Right renal pelvis (tissue), 4 donors: ENCODE data around the gene SHANK3. TPM values are rescaled to one million over a fixed set of nuclear protein-coding genes. Genes with fewer than 3 reads are reported as not detected.

Experiments used
- DNase-seq, 4 donors: peaks; one replicate each; pipeline ENCODE4 v3.0.0-alpha.2; 2013; ENCODE audit warnings: low read depth in 4 of 4, low spot score in 3 of 4, missing footprints in 1 of 4
- polyA plus RNA-seq, 4 donors: library from polyadenylated mRNA; unstranded; fragments of 120-200 nt; gene quantifications; one replicate each; pipeline ENCODE4 v1.2.1, GENCODE V29; 2013; ENCODE audit not compliant: insufficient read length in 4 of 4

Gene SHANK3
- polyA plus RNA-seq, 4 donors: 13.3 to 23.2 (median 17.4) TPM

GRCh38 chr22:50677493-50678217, 5.0 kb downstream of the SHANK3 start:
- no peak for DNase-seq

- DNase-seq: no peak
Observed at GRCh38 chr22:50678218-50678650, 5.6 kb downstream of the SHANK3 start.

GRCh38 chr22:50678651-50679521, 6.3 kb downstream of the SHANK3 start:
- DNase-seq: no peak

- no peak for DNase-seq
Observed at GRCh38 chr22:50683086-50683993, 10.7 kb downstream of the SHANK3 start.

GRCh38 chr22:50683994-50684371, 11.4 kb downstream of the SHANK3 start:
- no peak for DNase-seq

GRCh38 chr22:50684501-50684900, 11.9 kb downstream of the SHANK3 start:
- DNase-seq: no peak

- no peak for DNase-seq
Observed at GRCh38 chr22:50684986-50685385, 12.4 kb downstream of the SHANK3 start.

- DNase-seq: no peak
Observed at GRCh38 chr22:50686794-50687193, 14.2 kb downstream of the SHANK3 start.

- DNase-seq: no peak
Observed at GRCh38 chr22:50687829-50688228, 15.2 kb downstream of the SHANK3 start.

GRCh38 chr22:50688448-50688847, 15.8 kb downstream of the SHANK3 start:
- no peak for DNase-seq

- no peak for DNase-seq
Observed at GRCh38 chr22:50691521-50691920, 18.9 kb downstream of the SHANK3 start.

GRCh38 chr22:50693462-50693861, 20.8 kb downstream of the SHANK3 start:
- DNase-seq: no peak

GRCh38 chr22:50694099-50694605, 21.5 kb downstream of the SHANK3 start:
- DNase-seq: no peak

GRCh38 chr22:50694766-50695420, 22.3 kb downstream of the SHANK3 start:
- no peak for DNase-seq

- no peak for DNase-seq
Observed at GRCh38 chr22:50695421-50696250, 23.0 kb downstream of the SHANK3 start.

GRCh38 chr22:50696251-50696798, 23.7 kb downstream of the SHANK3 start:
- DNase-seq: no peak

- DNase-seq: no peak
Observed at GRCh38 chr22:50696799-50697561, 24.4 kb downstream of the SHANK3 start.
